H7 (cell line): Measurements from ENCODE around the gene PRICKLE3. TPM values are rescaled to one million over a fixed set of nuclear protein-coding genes. Genes with fewer than 3 reads are reported as not detected.
"Not testable (repeated sequence)": the region's sequence is repeated elsewhere in the genome, so short reads cannot be mapped to it uniquely, and the experiment has no call there.

Experiments
- DNase-seq: peaks from one replicate; pipeline ENCODE4 v3.0.0; 2012
- H3K27me3 ChIP-seq: 2 replicates; pipeline ENCODE4 v1.6.0; 2011; ENCODE audit warnings: mild to moderate bottlenecking, low read length; ENCODE audit not compliant: control insufficient read depth, insufficient read depth
- H3K36me3 ChIP-seq: replicated peaks from 2 replicates; pipeline ENCODE4 v1.5.1; 2011; ENCODE audit warnings: low read length; ENCODE audit not compliant: control insufficient read depth, insufficient read depth
- H3K4me3 ChIP-seq: 2 replicates; pipeline ENCODE4 v1.5.1; 2011; ENCODE audit warnings: low read depth, mild to moderate bottlenecking, control low read depth, low read length, moderate library complexity; ENCODE audit not compliant: insufficient read depth
- total RNA-seq: library from RNA; depleted of rRNA; stranded (reverse); fragments of >200 nt; shearing (Covaris generic); gene quantifications from 2 replicates; pipeline ENCODE4 v1.2.3, GENCODE V29; 2014

Gene PRICKLE3
- total RNA-seq, 1 experiment from 2014 or later, result 8.9 TPM

GRCh38 chrX:49178537-49178936, 7.6 kb downstream of the PRICKLE3 start:
- no peaks in the 10 kb centered on the region for H3K27me3 ChIP-seq
- H3K36me3 ChIP-seq, result peaks cover 3% of the 10 kb centered on the region
- H3K4me3 ChIP-seq, result no peak overlapping the region
- DNase-seq, result no peak

GRCh38 chrX:49177873-49178480, 8.2 kb downstream of the PRICKLE3 start:
- Histone ChIP-seq H3K36me3 (peaks cover 3% of the 10 kb centered on the region), H3K4me3 (no peak overlapping the region), H3K27me3 (peaks cover 2% of the 10 kb centered on the region; the same call in 1 of the 2 replicates)
- DNase-seq, result no peak

- no peak overlapping the region for H3K4me3 ChIP-seq
- H3K36me3 ChIP-seq, result peaks cover 3% of the 10 kb centered on the region
- peaks cover 8% of the 10 kb centered on the region for H3K27me3 ChIP-seq
- DNase-seq, result peak; percentile 30
Measured at GRCh38 chrX:49177338-49177833, 8.8 kb downstream of the PRICKLE3 start.

GRCh38 chrX:49176421-49177326, 9.5 kb downstream of the PRICKLE3 start:
- peak; percentile 38 for DNase-seq
- Histone ChIP-seq H3K27me3 (peaks cover 15% of the 10 kb centered on the region), H3K4me3 (no peak overlapping the region), H3K36me3 (peaks cover 3% of the 10 kb centered on the region)

GRCh38 chrX:49175435-49176274, 10.5 kb downstream of the PRICKLE3 start:
- peaks cover 21% of the 10 kb centered on the region for H3K27me3 ChIP-seq

GRCh38 chrX:49174723-49175122, 11.4 kb downstream of the PRICKLE3 start:
- DNase-seq, result peak; percentile 43
- Histone ChIP-seq H3K4me3 (no peak overlapping the region), H3K36me3 (peaks cover 2% of the 10 kb centered on the region), H3K27me3 (peaks cover 21% of the 10 kb centered on the region)

More at GRCh38 chrX:49175435-49176274, 10.5 kb downstream of the PRICKLE3 start:
- DNase-seq, result peak; percentile 29
- Histone ChIP-seq H3K4me3 (no peak overlapping the region), H3K36me3 (peaks cover 2% of the 10 kb centered on the region)

GRCh38 chrX:49173544-49173943, 12.6 kb downstream of the PRICKLE3 start:
- not testable (repeated sequence) for H3K36me3 ChIP-seq, H3K4me3 ChIP-seq

GRCh38 chrX:49172280-49172780, 13.8 kb downstream of the PRICKLE3 start:
- peak; percentile 63 for DNase-seq
- peaks cover 21% of the 10 kb centered on the region for H3K27me3 ChIP-seq
- H3K36me3 ChIP-seq, result no peaks in the 10 kb centered on the region
- peak overlapping the region; percentile 47 for H3K4me3 ChIP-seq

More at GRCh38 chrX:49173544-49173943, 12.6 kb downstream of the PRICKLE3 start:
- not testable (repeated sequence) for DNase-seq
- peaks cover 21% of the 10 kb centered on the region for H3K27me3 ChIP-seq

- Histone ChIP-seq H3K4me3 (peak within 1 kb of the TSS; percentile 47), H3K27me3 (peaks cover 23% of the 10 kb centered on the region), H3K36me3 (no peaks in the 10 kb centered on the region)
- peak; percentile 68 for DNase-seq
Measured at GRCh38 chrX:49171752-49172279, 14.4 kb downstream of the PRICKLE3 start, which contains the start of gene PLP2. TSS of gene PLP2 (plus strand) at chrX:49171898. CDS start at chrX:49172001, 103 bp downstream.

- H3K27me3 ChIP-seq, result peaks cover 34% of the 10 kb centered on the region
- peak overlapping the region; percentile 39; the same call in 1 of the 2 replicates for H3K4me3 ChIP-seq
- no peak for DNase-seq
- H3K36me3 ChIP-seq, result no peaks in the 10 kb centered on the region
Measured at GRCh38 chrX:49167740-49168108, 18.4 kb downstream of the PRICKLE3 start.

GRCh38 chrX:49166914-49167739, 19.0 kb downstream of the PRICKLE3 start:
- H3K27me3 ChIP-seq, result peaks cover 30% of the 10 kb centered on the region
- DNase-seq, result peak; percentile 50
- H3K36me3 ChIP-seq, result no peaks in the 10 kb centered on the region
- peak overlapping the region; percentile 39 for H3K4me3 ChIP-seq

GRCh38 chrX:49165901-49166881, 20.0 kb downstream of the PRICKLE3 start:
- peak overlapping the region; percentile 39 for H3K4me3 ChIP-seq
- H3K27me3 ChIP-seq, result peaks cover 27% of the 10 kb centered on the region
- peak; percentile 90 for DNase-seq
- no peaks in the 10 kb centered on the region for H3K36me3 ChIP-seq
